Fibroblast of lung (primary cell): ENCODE data around the gene GNA12. TPM values are rescaled to one million over a fixed set of nuclear protein-coding genes. Genes with fewer than 3 reads are reported as not detected.

Source experiments
- DNase-seq, 2 donors: peaks; one replicate each; pipeline versions ENCODE4 v3.0.0 to v3.0.0-alpha.2; 2010; ENCODE audit warnings: low read depth in 2 of 2
- H2AFZ ChIP-seq: 2 replicates; pipeline ENCODE4 v1.5.1; 2012; ENCODE audit warnings: low read length, control low read depth, inconsistent platforms
- H3K27ac ChIP-seq: 2 replicates; pipeline ENCODE4 v1.5.1; 2011; ENCODE audit warnings: low read length, control low read depth; ENCODE audit not compliant: insufficient read depth
- H3K27me3 ChIP-seq: 2 replicates; pipeline ENCODE4 v1.5.1; 2011; ENCODE audit warnings: mild to moderate bottlenecking, low read length; ENCODE audit not compliant: control insufficient read depth, insufficient read depth
- H3K36me3 ChIP-seq: 2 replicates; pipeline ENCODE4 v1.5.1; 2011; ENCODE audit warnings: low read length; ENCODE audit not compliant: control insufficient read depth, insufficient read depth
- H3K4me1 ChIP-seq: 2 replicates; pipeline ENCODE4 v1.5.1; 2011; ENCODE audit warnings: low read length; ENCODE audit not compliant: control insufficient read depth, insufficient read depth; ENCODE audit errors: extremely low read depth
- H3K4me2 ChIP-seq: 2 replicates; pipeline ENCODE4 v1.5.1; 2011; ENCODE audit warnings: low read length, control low read depth; ENCODE audit not compliant: insufficient read depth; ENCODE audit errors: extremely low read depth
- H3K4me3 ChIP-seq, 4 experiments: fragments of 200-600 bp in 1 of 4; sonication (generic) in 1 of 4; replicated peaks in 1 of 4; 2 replicates each; pipeline ENCODE4 v1.5.1; 2011 to 2016; ENCODE audit warnings: low read length in 4 of 4, low read depth in 3 of 4, mild to moderate bottlenecking in 3 of 4, control low read depth in 2 of 4, inconsistent platforms in 1 of 4, mixed read lengths in 1 of 4; ENCODE audit not compliant: insufficient read depth in 1 of 4; ENCODE audit errors: control extremely low read depth in 1 of 4
- H3K79me2 ChIP-seq: 2 replicates; pipeline ENCODE4 v1.5.1; 2012; ENCODE audit warnings: mild to moderate bottlenecking, low read length, inconsistent platforms; ENCODE audit not compliant: control insufficient read depth, insufficient read depth
- H3K9ac ChIP-seq: 2 replicates; pipeline ENCODE4 v1.5.1; 2011; ENCODE audit warnings: mild to moderate bottlenecking, low read length, control low read depth; ENCODE audit not compliant: insufficient read depth
- H3K9me3 ChIP-seq: 2 replicates; pipeline ENCODE4 v1.5.1; 2012; ENCODE audit warnings: low read depth, low read length; ENCODE audit not compliant: control insufficient read depth, insufficient read depth
- H4K20me1 ChIP-seq: 2 replicates; pipeline ENCODE4 v1.5.1; 2011; ENCODE audit warnings: low read length; ENCODE audit not compliant: control insufficient read depth, insufficient read depth; ENCODE audit errors: extremely low read depth
- CTCF ChIP-seq, 2 donors: IDR thresholded peaks in 1 of 2; conservative IDR thresholded peaks in 1 of 2; 1 replicate in 1 of 2; 2 replicates in 1 of 2; pipeline ENCODE4 v1.5.1; 2011 to 2012; ENCODE audit warnings: low read length in 2 of 2, control low read depth in 1 of 2, inconsistent platforms in 1 of 2, low read depth in 1 of 2, mild to moderate bottlenecking in 1 of 2
- EZH2 ChIP-seq: IDR thresholded peaks from 2 replicates; pipeline ENCODE4 v1.5.1; 2012; ENCODE audit warnings: low read length, control low read depth, mild to moderate bottlenecking; ENCODE audit errors: missing control alignments
- polyA plus RNA-seq, 2 donors: library from polyadenylated mRNA; depleted of rRNA in 1 of 2; stranded (reverse) in 1 of 2; unstranded in 1 of 2; fragments of >200 nt; gene quantifications; 2 replicates each; pipeline ENCODE4 v1.2.1, GENCODE V29; 2011 to 2012; ENCODE audit warnings: missing spikeins in 1 of 2
- total RNA-seq: library from RNA; depleted of rRNA; stranded (reverse); fragments of >200 nt; gene quantifications from 2 replicates; pipeline ENCODE4 v1.2.1, GENCODE V29; 2014

The GNA12 gene
- total and polyA plus RNA-seq, 2 donors (not counting 1 experiment from before 2014, with no cell fraction given): 36.2 to 137 TPM

GRCh38 chr7:2723138-2723850 lies 120.8 kb downstream of the GNA12 start:
- Histone ChIP-seq H3K9ac (no peak overlapping the region), H3K36me3 (peaks cover 15% of the 10 kb centered on the region), H3K9me3 (no peaks in the 10 kb centered on the region), H3K27me3 (no peaks in the 10 kb centered on the region), H3K4me1 (no peaks in the 10 kb centered on the region), H3K4me3 (no peak overlapping the region), H3K4me2 (no peak overlapping the region), H3K27ac (no peak overlapping the region), H3K79me2 (no peaks in the 10 kb centered on the region), H4K20me1 (no peaks in the 10 kb centered on the region), H2AFZ (no peak overlapping the region)
- no peak for DNase-seq
- TF ChIP-seq CTCF (conservative IDR thresholded peaks at IDR 0.05 in 1 of 2, IDR thresholded peaks at IDR 0.05 in 1 of 2; ENCODE audit: low read depth in 1 of 2, low read length in 2 of 2) (no peak), EZH2 (no peak)

- no peak for DNase-seq
- Histone ChIP-seq H3K4me3 (no peak overlapping the region), H4K20me1 (no peaks in the 10 kb centered on the region), H3K9ac (no peak overlapping the region), H3K27ac (no peak overlapping the region), H3K27me3 (no peaks in the 10 kb centered on the region), H3K79me2 (no peaks in the 10 kb centered on the region), H3K4me1 (peaks cover 2% of the 10 kb centered on the region), H3K4me2 (no peak overlapping the region), H3K36me3 (peaks cover 16% of the 10 kb centered on the region), H3K9me3 (no peaks in the 10 kb centered on the region), H2AFZ (no peak overlapping the region)
- TF ChIP-seq EZH2 (no peak), CTCF (conservative IDR thresholded peaks at IDR 0.05 in 1 of 2, IDR thresholded peaks at IDR 0.05 in 1 of 2; ENCODE audit: low read depth in 1 of 2, low read length in 2 of 2) (no peak)
These were observed 121.5 kb downstream of the GNA12 start for GRCh38 chr7:2722591-2722990.

GRCh38 chr7:2721842-2722241 lies 122.3 kb downstream of the GNA12 start:
- Histone ChIP-seq H3K36me3 (peaks cover 16% of the 10 kb centered on the region), H3K27me3 (no peaks in the 10 kb centered on the region), H3K4me1 (peaks cover 9% of the 10 kb centered on the region), H3K4me3 (no peak overlapping the region), H3K79me2 (no peaks in the 10 kb centered on the region), H2AFZ (no peak overlapping the region), H3K9ac (no peak overlapping the region), H3K27ac (no peak overlapping the region), H3K4me2 (no peak overlapping the region), H4K20me1 (no peaks in the 10 kb centered on the region), H3K9me3 (no peaks in the 10 kb centered on the region)
- TF ChIP-seq CTCF (conservative IDR thresholded peaks at IDR 0.05 in 1 of 2, IDR thresholded peaks at IDR 0.05 in 1 of 2; ENCODE audit: low read depth in 1 of 2, low read length in 2 of 2) (no peak), EZH2 (no peak)
- no peak for DNase-seq
